Activated CD8-positive, alpha-beta memory T cell treated with anti-CD3 and anti-CD28 coated beads, Interleukin-2, amount 10 ng/mL, durations not matched to agents 7 days and 5 days (primary cell): ENCODE results near the gene ANKK1. TPM values are rescaled to one million over a fixed set of nuclear protein-coding genes. Genes with fewer than 3 reads are reported as not detected.

Experiments used
- ATAC-seq: fragments of 150-1000 bp; cut with Tn5 transposase; one replicate; pipeline ENCODE4 v1.10.0; 2021; ENCODE audit warnings: moderate library complexity
- CTCF ChIA-PET: fragments of 350-600 bp; sonication (Branson Sonifier 250); formaldehyde crosslinking; loops from one replicate; lab custom pipeline; 2021; ENCODE audit warnings: antibody characterized with exemption; lab: Charles Lee
- DNase-seq: peaks from one replicate; pipeline ENCODE4 v3.0.0-alpha.2; 2020
- H3K27ac Mint-ChIP-seq: one replicate; pipeline ENCODE4 v1.8.0; 2021; ENCODE audit warnings: mild to moderate bottlenecking, mixed read lengths
- H3K27me3 Mint-ChIP-seq: one replicate; pipeline ENCODE4 v1.8.0; 2021; ENCODE audit warnings: mixed read lengths
- H3K36me3 Mint-ChIP-seq: one replicate; pipeline ENCODE4 v1.8.0; 2021; ENCODE audit warnings: mild to moderate bottlenecking, mixed read lengths
- H3K4me1 Mint-ChIP-seq: one replicate; pipeline ENCODE4 v1.8.0; 2021; ENCODE audit warnings: mixed read lengths
- H3K4me3 Mint-ChIP-seq: one replicate; pipeline ENCODE4 v1.8.0; 2021; ENCODE audit warnings: mild to moderate bottlenecking, moderate library complexity, mixed read lengths
- H3K9me3 Mint-ChIP-seq: one replicate; pipeline ENCODE4 v1.8.0; 2022; ENCODE audit warnings: low read depth, mixed read lengths
- total RNA-seq, 2 experiments: library from RNA; stranded (reverse); gene quantifications; one replicate each; pipeline ENCODE4 v1.2.3, GENCODE V29; 2021

ANKK1 gene, protein sequence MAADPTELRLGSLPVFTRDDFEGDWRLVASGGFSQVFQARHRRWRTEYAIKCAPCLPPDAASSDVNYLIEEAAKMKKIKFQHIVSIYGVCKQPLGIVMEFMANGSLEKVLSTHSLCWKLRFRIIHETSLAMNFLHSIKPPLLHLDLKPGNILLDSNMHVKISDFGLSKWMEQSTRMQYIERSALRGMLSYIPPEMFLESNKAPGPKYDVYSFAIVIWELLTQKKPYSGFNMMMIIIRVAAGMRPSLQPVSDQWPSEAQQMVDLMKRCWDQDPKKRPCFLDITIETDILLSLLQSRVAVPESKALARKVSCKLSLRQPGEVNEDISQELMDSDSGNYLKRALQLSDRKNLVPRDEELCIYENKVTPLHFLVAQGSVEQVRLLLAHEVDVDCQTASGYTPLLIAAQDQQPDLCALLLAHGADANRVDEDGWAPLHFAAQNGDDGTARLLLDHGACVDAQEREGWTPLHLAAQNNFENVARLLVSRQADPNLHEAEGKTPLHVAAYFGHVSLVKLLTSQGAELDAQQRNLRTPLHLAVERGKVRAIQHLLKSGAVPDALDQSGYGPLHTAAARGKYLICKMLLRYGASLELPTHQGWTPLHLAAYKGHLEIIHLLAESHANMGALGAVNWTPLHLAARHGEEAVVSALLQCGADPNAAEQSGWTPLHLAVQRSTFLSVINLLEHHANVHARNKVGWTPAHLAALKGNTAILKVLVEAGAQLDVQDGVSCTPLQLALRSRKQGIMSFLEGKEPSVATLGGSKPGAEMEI
- under 1 TPM in 1 of 2 experiments, not detected in 1; 0.29 TPM for total RNA-seq

DNA sequence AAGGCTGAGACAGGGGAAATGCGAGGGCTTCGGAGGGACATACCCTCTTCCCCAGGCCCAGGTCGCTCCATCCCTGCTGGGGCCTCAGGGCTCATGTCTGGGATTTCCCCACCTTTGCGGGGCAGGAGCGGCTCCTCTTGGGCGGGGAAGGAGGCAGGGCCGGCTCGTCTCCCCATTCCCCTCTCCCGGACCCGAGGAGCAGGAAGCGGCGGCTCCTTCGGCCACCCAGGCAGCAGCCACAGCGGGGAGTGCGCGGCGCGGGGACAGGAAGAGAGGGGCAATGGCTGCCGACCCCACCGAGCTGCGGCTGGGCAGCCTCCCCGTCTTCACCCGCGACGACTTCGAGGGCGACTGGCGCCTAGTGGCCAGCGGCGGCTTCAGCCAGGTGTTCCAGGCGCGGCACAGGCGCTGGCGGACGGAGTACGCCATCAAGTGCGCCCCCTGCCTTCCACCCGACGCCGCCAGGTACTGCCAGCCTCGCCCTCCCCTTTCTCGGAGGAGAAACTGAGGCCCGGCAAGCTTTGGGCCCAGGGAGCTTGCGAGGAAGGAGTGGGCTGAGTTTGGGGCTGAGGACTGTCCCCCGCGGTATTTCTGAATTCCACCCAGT lies at the start of gene ANKK1:
Gene ANKK1 (plus strand): TSS at position 175 of the 607 bp plus-strand sequence. CDS start 106 bp downstream, at position 281.
- DNase-seq (no peak), ATAC-seq (no peak)
- Mint-ChIP-seq H3K36me3 (no peaks in the 10 kb centered on the region), H3K27ac (no peak within 1 kb of the TSS), H3K9me3 (no peaks in the 10 kb centered on the region), H3K27me3 (peaks cover 2% of the 10 kb centered on the region), H3K4me3 (no peak within 1 kb of the TSS), H3K4me1 (no peaks in the 10 kb centered on the region)
- CTCF ChIA-PET, result no interaction called here

DNA sequence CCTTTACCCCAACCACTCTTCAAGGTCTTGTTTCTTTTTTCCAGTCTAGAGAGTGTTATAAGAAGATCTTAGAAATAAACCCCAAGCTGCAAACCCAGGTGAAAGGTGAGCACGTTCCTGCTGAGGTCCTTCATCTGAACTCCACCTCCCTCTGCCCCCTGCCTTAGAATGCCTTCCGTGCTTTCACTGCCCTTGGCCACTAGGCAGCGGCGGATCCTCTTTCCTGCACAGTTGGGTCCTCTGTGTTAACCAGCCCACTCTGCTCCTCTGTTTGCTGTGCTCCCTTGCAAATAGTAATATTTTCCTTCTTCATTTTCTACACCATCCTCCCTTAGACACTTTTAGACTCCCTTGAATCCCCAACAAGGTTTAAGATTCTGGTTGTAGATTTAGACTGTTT lies 48.8 kb upstream of the ANKK1 start:
- Mint-ChIP-seq H3K27ac (no peak overlapping the region), H3K4me1 (no peaks in the 10 kb centered on the region), H3K27me3 (no peaks in the 10 kb centered on the region), H3K4me3 (no peak overlapping the region), H3K9me3 (no peaks in the 10 kb centered on the region), H3K36me3 (peaks cover 23% of the 10 kb centered on the region)
- CTCF ChIA-PET, result no interaction called here
- ATAC-seq (no peak), DNase-seq (no peak)

DNA sequence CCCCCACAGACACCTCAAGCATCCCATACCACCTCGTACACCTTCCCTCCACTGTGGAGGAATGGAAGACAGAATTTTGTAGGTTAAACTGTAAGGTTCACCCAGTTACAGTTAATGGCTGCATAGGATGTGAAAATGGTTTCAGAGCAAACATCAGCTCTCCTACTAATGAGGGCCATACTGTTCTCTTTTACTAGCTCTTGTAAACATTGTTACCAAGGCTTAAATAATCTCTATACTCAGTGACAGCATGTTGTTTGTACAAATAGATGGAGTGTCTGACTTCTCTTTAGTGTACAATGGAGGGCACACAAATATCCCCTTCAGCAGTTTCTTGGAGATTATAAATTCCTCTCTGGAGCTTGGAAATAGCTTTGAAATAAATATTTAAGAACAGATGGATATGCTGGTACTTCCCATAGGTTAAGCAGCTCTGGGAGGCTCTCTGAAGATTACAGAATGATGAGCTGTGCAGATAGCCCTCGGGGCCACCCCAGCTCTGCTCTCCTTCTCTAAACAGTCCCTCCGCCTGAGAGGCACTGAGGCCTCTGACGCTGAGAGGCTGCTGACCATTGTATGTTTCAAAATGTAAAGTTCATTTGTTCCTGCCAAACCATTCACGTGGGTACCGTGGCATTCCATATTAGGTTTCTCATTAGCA lies 47.5 kb upstream of the ANKK1 start:
- Mint-ChIP-seq H3K9me3 (no peaks in the 10 kb centered on the region), H3K4me3 (no peak overlapping the region), H3K27me3 (no peaks in the 10 kb centered on the region), H3K36me3 (peaks cover 22% of the 10 kb centered on the region), H3K27ac (no peak overlapping the region), H3K4me1 (no peaks in the 10 kb centered on the region)
- CTCF ChIA-PET, result interaction anchor here (1.0 to 1.2 kb wide), 2 partner anchors 17 to 26 kb away, joined by 3 read pairs; no protein-coding TSS in a partner anchor
- no peak for ATAC-seq
- DNase-seq, result no peak

DNA sequence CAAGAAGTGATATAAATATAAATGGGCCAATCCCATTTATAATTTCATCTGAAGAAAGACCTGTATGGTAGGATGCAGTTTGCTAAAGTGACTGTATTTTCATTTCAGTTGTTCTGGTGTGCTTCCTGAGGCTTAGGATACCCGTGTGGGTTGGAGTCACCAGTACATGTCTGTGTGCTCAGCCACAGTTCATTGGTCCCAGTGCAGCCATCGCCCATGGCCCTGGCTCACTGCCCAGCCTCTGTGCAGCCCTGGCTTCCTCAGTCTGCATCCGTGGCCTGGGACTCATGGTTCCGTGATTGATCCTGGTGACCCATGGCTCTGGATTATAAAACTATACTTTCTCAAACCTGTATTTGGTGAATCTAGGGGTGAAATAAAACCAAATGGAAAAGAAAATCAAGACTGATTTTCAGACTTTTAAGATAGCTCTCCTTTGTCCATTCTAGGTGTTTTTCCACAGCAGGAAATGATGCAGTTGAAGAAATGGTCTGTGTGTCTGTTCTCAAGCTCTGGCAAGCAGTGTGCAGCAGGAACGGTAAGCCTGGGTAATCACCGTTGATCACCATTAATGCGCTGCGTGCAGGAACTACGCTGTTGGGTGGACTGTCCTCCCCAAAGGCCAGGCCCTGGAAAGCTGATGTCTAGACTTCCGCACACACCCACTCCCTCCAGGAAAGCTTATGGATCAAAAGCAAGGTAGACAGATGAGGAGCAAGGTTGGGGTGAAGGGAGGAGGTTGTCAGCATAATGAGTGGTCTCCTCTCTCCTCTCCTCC lies 46.0 kb upstream of the ANKK1 start:
- CTCF ChIA-PET, result no interaction called here

DNA sequence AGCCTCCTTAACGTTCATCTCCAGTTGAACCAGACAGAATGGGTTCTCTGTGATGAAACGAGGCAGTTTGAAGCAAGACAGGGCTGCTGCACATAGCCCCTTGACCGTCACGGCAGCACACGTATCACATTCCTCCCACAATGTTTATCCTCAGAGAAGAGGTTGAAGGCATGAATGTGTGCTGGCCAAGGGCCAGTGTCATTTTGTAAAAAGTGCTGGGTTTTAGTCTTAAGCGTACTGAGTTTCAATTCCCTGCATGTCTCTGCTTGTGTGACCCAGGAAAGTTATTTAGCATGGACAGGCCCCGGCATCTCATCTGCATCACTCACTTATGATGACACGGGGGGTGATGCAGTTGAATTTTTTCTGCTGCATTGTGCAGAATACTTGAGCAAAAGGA lies 41.6 kb upstream of the ANKK1 start:
- DNase-seq (no peak), ATAC-seq (no peak)
- Mint-ChIP-seq H3K27ac (no peak overlapping the region), H3K36me3 (peaks cover 2% of the 10 kb centered on the region), H3K4me3 (no peak overlapping the region), H3K9me3 (no peaks in the 10 kb centered on the region), H3K27me3 (no peaks in the 10 kb centered on the region), H3K4me1 (no peaks in the 10 kb centered on the region)
- CTCF ChIA-PET, result interaction anchor here (0.7 to 1.6 kb wide), 2 partner anchors 131 to 384 kb away, joined by 3 read pairs; no protein-coding TSS in a partner anchor

More for the DNA sequence above, 46.0 kb upstream of the ANKK1 start:
- ATAC-seq (no peak), DNase-seq (no peak)
- Mint-ChIP-seq H3K27me3 (no peaks in the 10 kb centered on the region), H3K4me3 (no peak overlapping the region), H3K4me1 (no peaks in the 10 kb centered on the region), H3K9me3 (no peaks in the 10 kb centered on the region), H3K27ac (no peak overlapping the region), H3K36me3 (peaks cover 11% of the 10 kb centered on the region)

DNA sequence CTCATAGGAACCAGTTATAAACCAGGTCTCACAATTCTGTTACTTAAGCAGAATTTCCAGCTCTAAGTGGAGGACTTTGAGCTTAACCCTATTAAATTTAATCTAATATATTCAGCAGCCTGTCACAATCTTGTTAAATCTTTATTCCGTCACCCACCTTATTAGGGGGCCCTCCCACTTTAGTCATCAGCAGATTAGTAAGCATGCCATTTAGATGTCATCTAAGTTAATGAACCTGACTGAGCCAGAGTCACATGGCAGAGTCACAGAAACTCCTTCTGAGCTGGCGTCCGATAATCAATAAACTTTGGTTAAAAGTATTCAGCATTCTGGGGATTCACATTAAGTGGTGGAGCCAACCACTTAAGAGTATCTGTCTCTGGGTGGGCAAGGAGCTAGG lies 38.1 kb upstream of the ANKK1 start:
- Mint-ChIP-seq H3K9me3 (no peaks in the 10 kb centered on the region), H3K27ac (no peak overlapping the region), H3K4me1 (no peaks in the 10 kb centered on the region), H3K4me3 (no peak overlapping the region), H3K27me3 (no peaks in the 10 kb centered on the region), H3K36me3 (peaks cover 14% of the 10 kb centered on the region)
- ATAC-seq (no peak), DNase-seq (no peak)
- CTCF ChIA-PET, result no interaction called here

DNA sequence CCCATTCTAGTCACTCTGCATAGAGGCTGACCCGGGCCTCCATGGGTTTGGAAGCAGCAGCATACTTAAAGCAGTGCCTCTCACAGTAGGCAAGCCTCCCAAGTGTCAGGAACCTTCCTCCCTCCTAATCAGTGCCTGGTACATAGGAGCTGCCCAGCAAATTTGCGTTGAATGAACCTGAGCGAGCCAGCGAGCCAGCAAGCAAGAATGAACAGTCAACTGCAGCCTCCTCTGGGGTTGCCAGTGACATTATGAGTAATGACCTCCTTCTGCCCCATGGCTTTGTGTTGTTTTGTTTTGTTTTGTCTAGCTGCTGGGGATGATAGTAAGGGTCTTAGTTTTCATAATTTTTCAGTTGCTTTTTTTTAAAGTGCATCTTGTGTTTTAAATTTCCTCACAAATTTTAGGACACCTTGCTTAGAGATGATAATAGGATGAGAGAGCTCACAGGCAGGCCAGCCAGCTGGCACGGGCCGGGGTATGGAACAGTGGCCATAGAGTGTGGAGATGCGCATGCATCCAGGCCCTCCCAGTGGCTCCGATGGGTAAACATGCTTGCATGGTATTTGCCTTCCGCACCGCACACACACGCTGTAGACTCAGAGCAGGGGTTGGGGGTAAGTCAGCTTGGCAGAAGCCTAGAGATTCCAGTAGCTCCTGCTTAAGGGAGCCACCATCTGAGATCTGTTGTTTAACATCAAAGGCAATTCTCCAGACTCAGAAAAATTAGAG lies 37.1 kb upstream of the ANKK1 start:
- H3K27me3 Mint-ChIP-seq, result no peaks in the 10 kb centered on the region
- ATAC-seq (no peak), DNase-seq (no peak)
- H3K36me3 Mint-ChIP-seq, result peaks cover 22% of the 10 kb centered on the region
- no peak overlapping the region for H3K4me3 Mint-ChIP-seq
- H3K27ac Mint-ChIP-seq, result no peak overlapping the region
- H3K4me1 Mint-ChIP-seq, result no peaks in the 10 kb centered on the region
- CTCF ChIA-PET, result no interaction called here
- H3K9me3 Mint-ChIP-seq, result peaks cover 5% of the 10 kb centered on the region

DNA sequence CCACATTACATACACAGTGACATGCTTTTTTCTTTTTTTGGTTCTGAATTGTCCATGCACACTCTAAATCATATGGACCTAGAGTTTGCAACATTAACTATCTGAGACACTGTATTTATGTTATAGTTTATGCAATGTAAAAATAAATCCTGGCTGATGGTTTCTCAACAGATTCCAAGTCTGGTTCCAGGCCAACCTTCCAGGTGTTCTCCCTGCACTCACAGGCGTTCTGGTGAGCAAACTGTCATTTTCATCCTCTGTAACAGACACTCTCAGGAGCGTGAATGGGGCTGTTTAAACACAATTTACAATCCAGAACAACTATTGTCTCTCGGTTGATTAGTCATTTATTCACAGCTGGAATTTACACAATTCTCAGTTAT lies 36.5 kb upstream of the ANKK1 start:
- peaks cover 10% of the 10 kb centered on the region for H3K9me3 Mint-ChIP-seq
- no peaks in the 10 kb centered on the region for H3K4me1 Mint-ChIP-seq
- no peaks in the 10 kb centered on the region for H3K27me3 Mint-ChIP-seq
- DNase-seq, result no peak
- H3K27ac Mint-ChIP-seq, result no peak overlapping the region
- CTCF ChIA-PET, result no interaction called here
- no peak overlapping the region for H3K4me3 Mint-ChIP-seq
- H3K36me3 Mint-ChIP-seq, result peaks cover 27% of the 10 kb centered on the region
- ATAC-seq, result no peak

DNA sequence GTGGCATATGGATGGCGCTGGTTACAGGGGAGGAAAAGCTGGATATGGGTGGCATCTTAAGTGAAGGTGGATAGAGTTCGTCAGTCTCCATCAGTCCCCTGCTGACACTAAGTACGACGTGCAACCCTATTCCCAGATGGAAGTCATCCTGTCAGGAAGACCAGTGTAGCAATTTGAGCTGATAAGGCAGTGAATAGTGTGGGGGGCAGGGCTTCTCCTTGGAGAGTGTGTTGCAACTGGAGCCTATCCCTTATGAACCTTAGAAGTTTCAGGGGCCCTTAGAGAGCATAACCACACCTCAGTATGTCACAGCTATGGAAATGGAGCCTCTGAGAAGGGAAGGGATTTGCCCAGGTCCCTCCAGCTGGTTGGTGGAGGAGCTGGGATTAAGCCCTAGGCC lies 36.1 kb upstream of the ANKK1 start:
- H3K4me1 Mint-ChIP-seq, result no peaks in the 10 kb centered on the region
- no peak overlapping the region for H3K4me3 Mint-ChIP-seq
- ATAC-seq (no peak), DNase-seq (no peak)
- peaks cover 32% of the 10 kb centered on the region for H3K36me3 Mint-ChIP-seq
- no peaks in the 10 kb centered on the region for H3K27me3 Mint-ChIP-seq
- CTCF ChIA-PET, result no interaction called here
- H3K9me3 Mint-ChIP-seq, result peaks cover 14% of the 10 kb centered on the region
- no peak overlapping the region for H3K27ac Mint-ChIP-seq

DNA sequence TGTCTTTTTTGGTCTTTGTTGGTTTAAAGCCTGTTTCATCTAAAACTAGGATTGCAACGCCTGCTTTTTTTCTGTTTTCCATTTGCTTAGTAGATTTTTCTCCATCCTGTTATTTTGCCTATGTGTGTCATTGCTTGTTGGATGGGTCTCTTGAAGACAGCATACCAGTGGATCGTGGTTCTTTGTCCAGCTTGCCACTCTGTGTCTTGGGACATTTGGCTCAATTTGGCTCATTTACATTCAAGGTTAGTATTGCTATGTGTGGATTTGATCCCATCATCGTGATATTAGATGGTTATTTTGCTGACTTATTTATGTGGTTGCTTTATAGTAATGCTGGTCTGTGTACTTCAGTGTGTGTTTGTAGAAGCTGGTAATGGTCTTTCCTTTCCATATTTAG lies 31.4 kb upstream of the ANKK1 start:
- Mint-ChIP-seq H3K36me3 (peaks cover 55% of the 10 kb centered on the region), H3K27me3 (no peaks in the 10 kb centered on the region), H3K4me3 (no peak overlapping the region), H3K9me3 (peaks cover 20% of the 10 kb centered on the region), H3K4me1 (no peaks in the 10 kb centered on the region), H3K27ac (no peak overlapping the region)
- no peak for ATAC-seq
- DNase-seq, result no peak
- CTCF ChIA-PET, result no interaction called here

DNA sequence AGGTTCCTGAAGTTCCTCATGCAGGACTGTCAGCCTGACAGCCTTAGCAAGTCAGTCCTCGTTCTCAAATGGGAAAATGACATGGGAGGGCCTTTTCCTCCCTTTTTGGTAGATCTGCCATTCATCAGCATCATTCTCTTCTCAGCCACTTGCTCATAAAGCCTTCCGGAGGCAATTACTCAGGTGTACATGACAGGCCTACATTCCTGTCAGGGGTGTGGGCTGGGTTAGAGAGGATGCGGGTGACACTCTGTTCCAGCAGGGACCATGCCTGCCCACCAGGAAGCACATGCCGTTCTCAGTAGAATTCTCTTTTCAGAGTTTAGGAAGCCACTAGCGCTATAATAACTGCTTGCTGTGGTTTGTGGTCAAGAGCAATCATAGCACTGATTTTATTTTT lies 24.2 kb upstream of the ANKK1 start:
- no peak for DNase-seq
- Mint-ChIP-seq H3K27ac (no peak overlapping the region), H3K27me3 (no peaks in the 10 kb centered on the region), H3K36me3 (peaks cover 9% of the 10 kb centered on the region), H3K4me3 (no peak overlapping the region), H3K4me1 (peaks cover 20% of the 10 kb centered on the region), H3K9me3 (no peaks in the 10 kb centered on the region)
- CTCF ChIA-PET, result no interaction called here
- no peak for ATAC-seq

DNA sequence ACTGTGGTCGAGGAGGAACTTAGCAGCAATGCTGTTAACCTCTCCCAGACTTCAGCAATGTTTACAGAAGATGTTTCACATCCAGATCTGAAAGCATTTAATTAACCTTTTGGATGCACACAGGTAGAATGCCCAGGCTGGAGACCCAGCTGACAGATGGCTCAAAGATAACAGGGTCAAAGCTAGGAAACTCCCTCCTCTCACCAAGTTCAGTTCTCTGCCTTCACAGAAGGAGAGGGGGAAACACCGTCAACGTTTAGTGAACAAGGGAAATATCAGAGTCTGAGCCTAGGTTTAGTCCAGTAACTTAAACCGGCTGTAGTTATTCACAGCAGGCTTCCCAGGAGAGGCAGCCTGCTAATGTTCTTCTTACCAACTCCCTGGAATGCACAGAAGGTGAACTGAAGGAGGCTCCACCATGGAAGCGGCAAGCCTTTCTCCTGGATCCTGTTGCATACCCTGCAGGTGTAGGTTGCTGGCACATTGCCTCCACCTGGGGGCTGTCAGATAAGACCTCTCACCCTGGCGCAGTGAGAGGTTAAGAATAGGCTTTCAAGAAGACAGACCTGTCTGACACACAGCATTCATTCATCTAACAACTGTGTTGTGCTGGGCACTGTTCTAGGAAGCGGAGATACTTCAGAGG lies 23.5 kb upstream of the ANKK1 start:
- H3K4me1 Mint-ChIP-seq, result peaks cover 20% of the 10 kb centered on the region
- no peaks in the 10 kb centered on the region for H3K9me3 Mint-ChIP-seq
- H3K4me3 Mint-ChIP-seq, result no peak overlapping the region
- DNase-seq (no peak), ATAC-seq (no peak)
- CTCF ChIA-PET, result no interaction called here
- H3K27me3 Mint-ChIP-seq, result no peaks in the 10 kb centered on the region
- no peak overlapping the region for H3K27ac Mint-ChIP-seq
- H3K36me3 Mint-ChIP-seq, result peaks cover 4% of the 10 kb centered on the region
